ENCODE results near the gene CHCHD6. TPM values are rescaled to one million over a fixed set of nuclear protein-coding genes. Genes with fewer than 3 reads are reported as not detected.

Gene CHCHD6
- total RNA-seq, 1 experiment from 2014 or later, result 33.0 TPM

DNA sequence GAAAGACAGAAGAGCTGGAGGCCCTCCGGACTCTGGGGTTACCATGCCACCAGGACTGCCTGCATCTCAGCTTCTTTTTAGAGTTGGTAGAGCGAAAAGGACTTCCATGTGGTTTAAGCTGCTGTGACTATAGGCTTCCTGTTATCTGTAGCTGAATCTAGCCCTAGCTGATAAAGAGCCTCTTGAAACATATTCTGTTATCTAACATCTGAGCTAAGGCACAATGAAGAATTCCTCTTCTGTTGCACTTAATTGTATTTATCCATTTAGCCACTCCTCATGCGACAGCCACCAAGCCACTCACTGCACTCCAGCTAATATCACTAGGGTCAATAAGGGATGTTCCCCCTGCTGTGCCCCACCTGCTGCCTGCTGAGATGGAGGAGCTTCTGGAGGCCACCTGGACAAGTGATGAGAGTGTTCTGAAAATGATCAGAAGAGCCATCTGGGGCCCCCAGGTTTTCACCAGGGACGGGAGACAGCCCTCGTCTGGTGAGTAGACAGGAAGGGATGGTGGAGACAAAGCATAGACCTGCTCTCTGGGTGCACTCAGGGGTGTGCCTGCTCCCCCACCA, 184.2 kb downstream of the CHCHD6 start:
- H3F3A ChIP-seq (ENCODE audit: low read length, unreplicated experiment), result no peaks in the 10 kb centered on the region
- no peak for ATAC-seq
- TF ChIP-seq, protein P1, sequence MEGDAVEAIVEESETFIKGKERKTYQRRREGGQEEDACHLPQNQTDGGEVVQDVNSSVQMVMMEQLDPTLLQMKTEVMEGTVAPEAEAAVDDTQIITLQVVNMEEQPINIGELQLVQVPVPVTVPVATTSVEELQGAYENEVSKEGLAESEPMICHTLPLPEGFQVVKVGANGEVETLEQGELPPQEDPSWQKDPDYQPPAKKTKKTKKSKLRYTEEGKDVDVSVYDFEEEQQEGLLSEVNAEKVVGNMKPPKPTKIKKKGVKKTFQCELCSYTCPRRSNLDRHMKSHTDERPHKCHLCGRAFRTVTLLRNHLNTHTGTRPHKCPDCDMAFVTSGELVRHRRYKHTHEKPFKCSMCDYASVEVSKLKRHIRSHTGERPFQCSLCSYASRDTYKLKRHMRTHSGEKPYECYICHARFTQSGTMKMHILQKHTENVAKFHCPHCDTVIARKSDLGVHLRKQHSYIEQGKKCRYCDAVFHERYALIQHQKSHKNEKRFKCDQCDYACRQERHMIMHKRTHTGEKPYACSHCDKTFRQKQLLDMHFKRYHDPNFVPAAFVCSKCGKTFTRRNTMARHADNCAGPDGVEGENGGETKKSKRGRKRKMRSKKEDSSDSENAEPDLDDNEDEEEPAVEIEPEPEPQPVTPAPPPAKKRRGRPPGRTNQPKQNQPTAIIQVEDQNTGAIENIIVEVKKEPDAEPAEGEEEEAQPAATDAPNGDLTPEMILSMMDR (conservative IDR thresholded peaks at IDR 0.05; ENCODE audit: low read depth, low read length), result no peak
- TF ChIP-seq EZH2 (IDR thresholded peaks at IDR 0.05; ENCODE audit: low read length, unreplicated experiment), result no peak
- no peak for TF ChIP-seq EZH2phosphoT487 (IDR thresholded peaks at IDR 0.05; ENCODE audit: borderline replicate concordance, low read length)
- peaks cover 8% of the 10 kb centered on the region for H3K4me1 ChIP-seq (ENCODE audit: insufficient read depth, low read length)
- H3K4me3 ChIP-seq (ENCODE audit: low read length), result no peak overlapping the region
- H3K27ac ChIP-seq (ENCODE audit: low read length), result no peak overlapping the region
- ChIA-PET CTCF (no interaction called here), POLR2A (ENCODE audit: unreplicated experiment) (no interaction called here)
- DNase-seq, result no peak
- no peaks in the 10 kb centered on the region for H3K9me2 ChIP-seq (replicated peaks; ENCODE audit: low read length)
- H3K4me2 ChIP-seq (ENCODE audit: low read length), result no peak overlapping the region
- H3K9me3 ChIP-seq (ENCODE audit: low read length), result no peaks in the 10 kb centered on the region
- no peak overlapping the region for H3K9ac ChIP-seq (ENCODE audit: low read length)
- no TSS peak for BruUV-seq (replicated peaks)
- H3K27me3 ChIP-seq (ENCODE audit: low read length), result no peaks in the 10 kb centered on the region
- H2AFZ ChIP-seq (ENCODE audit: low read length), result no peak overlapping the region
- H4K20me1 ChIP-seq (ENCODE audit: low read length), result no peaks in the 10 kb centered on the region
- no peaks in the 10 kb centered on the region for H3K79me2 ChIP-seq (ENCODE audit: low read length)
- H3K36me3 ChIP-seq (ENCODE audit: low read depth, low read length), result no peaks in the 10 kb centered on the region
- intact Hi-C loops (cut with micrococcal nuclease), result no loop called here

GRCh38 chr3:126889276-126890201, 185.5 kb downstream of the CHCHD6 start:
- no peak for ATAC-seq
- Histone ChIP-seq H3K79me2 (ENCODE audit: low read length) (no peaks in the 10 kb centered on the region), H3K9ac (ENCODE audit: low read length) (no peak overlapping the region), H3K4me2 (ENCODE audit: low read length) (no peak overlapping the region), H3K36me3 (ENCODE audit: low read depth, low read length) (no peaks in the 10 kb centered on the region), H4K20me1 (ENCODE audit: low read length) (no peaks in the 10 kb centered on the region), H3K9me3 (ENCODE audit: low read length) (no peaks in the 10 kb centered on the region), H3K27ac (ENCODE audit: low read length) (no peak overlapping the region), H2AFZ (ENCODE audit: low read length) (no peak overlapping the region), H3F3A (ENCODE audit: low read length, unreplicated experiment) (no peaks in the 10 kb centered on the region), H3K27me3 (ENCODE audit: low read length) (no peaks in the 10 kb centered on the region), H3K4me1 (ENCODE audit: insufficient read depth, low read length) (peaks cover 14% of the 10 kb centered on the region), H3K4me3 (ENCODE audit: low read length) (no peak overlapping the region), H3K9me2 (replicated peaks; ENCODE audit: low read length) (no peaks in the 10 kb centered on the region)
- TF ChIP-seq, protein P1 (conservative IDR thresholded peaks at IDR 0.05; ENCODE audit: low read depth, low read length), result no peak
- no peak for TF ChIP-seq EZH2 (IDR thresholded peaks at IDR 0.05; ENCODE audit: low read length, unreplicated experiment)
- BruUV-seq (replicated peaks), result no TSS peak
- intact Hi-C loops (cut with micrococcal nuclease), result no loop called here
- DNase-seq, result no peak
- ChIA-PET CTCF (no interaction called here), POLR2A (ENCODE audit: unreplicated experiment) (no interaction called here)

- no peaks in the 10 kb centered on the region for H3F3A ChIP-seq (ENCODE audit: low read length, unreplicated experiment)
- no peak overlapping the region for H3K9ac ChIP-seq (ENCODE audit: low read length)
- no peak overlapping the region for H2AFZ ChIP-seq (ENCODE audit: low read length)
- H3K27ac ChIP-seq (ENCODE audit: low read length), result no peak overlapping the region
- no peaks in the 10 kb centered on the region for H4K20me1 ChIP-seq (ENCODE audit: low read length)
- peaks cover 25% of the 10 kb centered on the region for H3K4me1 ChIP-seq (ENCODE audit: insufficient read depth, low read length)
- TF ChIP-seq EZH2 (IDR thresholded peaks at IDR 0.05; ENCODE audit: low read length, unreplicated experiment) (no peak), EZH2phosphoT487 (IDR thresholded peaks at IDR 0.05; ENCODE audit: borderline replicate concordance, low read length) (no peak)
- TF ChIP-seq, protein P1 (conservative IDR thresholded peaks at IDR 0.05; ENCODE audit: low read depth, low read length), result no peak
- no peaks in the 10 kb centered on the region for H3K9me2 ChIP-seq (replicated peaks; ENCODE audit: low read length)
- no TSS peak for BruUV-seq (replicated peaks)
- no peaks in the 10 kb centered on the region for H3K27me3 ChIP-seq (ENCODE audit: low read length)
- no peak overlapping the region for H3K4me3 ChIP-seq (ENCODE audit: low read length)
- no peak overlapping the region for H3K4me2 ChIP-seq (ENCODE audit: low read length)
- H3K36me3 ChIP-seq (ENCODE audit: low read depth, low read length), result no peaks in the 10 kb centered on the region
- no peaks in the 10 kb centered on the region for H3K79me2 ChIP-seq (ENCODE audit: low read length)
- ATAC-seq (no peak), DNase-seq (no peak)
- POLR2A ChIA-PET (ENCODE audit: unreplicated experiment), result no interaction called here
- intact Hi-C loops (cut with micrococcal nuclease), result no loop called here
- H3K9me3 ChIP-seq (ENCODE audit: low read length), result no peaks in the 10 kb centered on the region
- CTCF ChIA-PET, result no interaction called here
These were observed 187.1 kb downstream of the CHCHD6 start for GRCh38 chr3:126891141-126891540.

All from PC-3 (cell line).